Skeletal muscle cell (primary cell): ENCODE results near the gene CACFD1.

Source experiments
- DNase-seq: peaks from one replicate; pipeline ENCODE4 v3.0.0-alpha.2; 2010; ENCODE audit warnings: low read depth
- H3K4me3 ChIP-seq: 2 replicates; pipeline ENCODE4 v1.5.1; 2011; ENCODE audit warnings: low read depth, mild to moderate bottlenecking, control low read depth, low read length, moderate library complexity

CACFD1 gene

DNA sequence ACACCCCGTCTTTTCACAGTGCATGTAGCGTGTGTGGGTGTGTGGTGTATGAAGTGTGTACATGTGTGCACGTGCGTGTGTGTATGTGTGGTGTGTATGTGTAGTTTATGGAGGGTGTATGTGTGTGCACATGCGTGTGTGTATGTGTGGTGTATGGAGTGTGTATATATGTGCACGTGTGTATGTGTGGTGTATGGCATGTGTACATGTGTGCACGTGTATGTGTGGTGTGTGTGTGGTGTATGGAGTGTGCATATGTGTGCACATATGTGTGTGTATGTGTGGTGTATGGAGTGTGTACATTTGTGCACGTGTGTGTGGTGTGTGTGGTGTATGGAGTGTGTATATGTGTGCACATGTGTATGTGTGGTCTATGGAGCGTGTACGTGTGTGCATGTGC is 51.8 kb downstream of the CACFD1 start:
- no peak for DNase-seq
- H3K4me3 ChIP-seq: no peak overlapping the region

DNA sequence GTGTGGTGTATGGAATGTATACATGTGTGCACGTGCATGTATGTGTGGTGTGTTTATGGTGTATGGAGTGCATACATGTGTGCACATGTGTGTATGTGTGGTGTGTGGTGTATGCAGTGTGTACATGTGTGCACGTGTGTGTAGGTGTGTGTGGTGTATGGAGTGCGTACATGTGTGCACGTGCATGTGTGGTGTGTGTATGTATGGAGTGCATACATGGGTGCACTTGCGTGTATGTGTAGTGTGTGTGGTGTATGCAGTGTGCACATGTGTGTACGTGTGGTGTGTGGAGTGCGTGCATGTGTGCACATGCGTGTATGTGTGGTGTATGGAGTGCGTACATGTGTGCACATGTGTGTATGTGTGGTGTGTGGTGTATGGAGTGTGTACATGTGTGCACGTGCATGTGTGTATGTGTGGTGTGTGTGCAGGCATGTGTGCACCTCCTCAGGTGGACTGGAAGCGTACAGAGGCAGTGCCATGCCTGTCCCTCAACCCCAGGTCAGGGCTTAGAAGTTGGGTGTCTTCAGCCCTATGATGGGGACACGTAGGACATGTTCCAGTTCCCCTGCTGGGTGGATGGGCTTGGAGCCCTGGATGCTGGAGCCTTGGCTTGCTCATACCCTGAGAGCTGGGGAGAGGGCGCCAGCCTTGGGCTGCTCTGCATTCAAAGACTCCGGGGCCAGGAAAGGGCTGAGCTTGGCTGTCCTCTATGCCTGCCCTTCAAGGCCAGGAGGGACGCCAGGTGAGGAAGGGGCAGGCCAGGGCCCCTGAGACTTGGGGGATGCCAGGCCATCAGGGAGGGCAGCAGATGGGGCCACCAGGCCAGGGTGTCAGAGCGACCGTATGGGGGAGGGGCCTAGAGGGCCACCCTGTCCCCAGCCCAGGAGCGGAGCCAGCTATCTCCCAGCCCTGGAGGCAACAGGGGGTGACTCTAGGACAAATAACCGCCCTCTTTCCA is 52.8 kb downstream of the CACFD1 start:
- H3K4me3 ChIP-seq: no peak overlapping the region
- no peak for DNase-seq

DNA sequence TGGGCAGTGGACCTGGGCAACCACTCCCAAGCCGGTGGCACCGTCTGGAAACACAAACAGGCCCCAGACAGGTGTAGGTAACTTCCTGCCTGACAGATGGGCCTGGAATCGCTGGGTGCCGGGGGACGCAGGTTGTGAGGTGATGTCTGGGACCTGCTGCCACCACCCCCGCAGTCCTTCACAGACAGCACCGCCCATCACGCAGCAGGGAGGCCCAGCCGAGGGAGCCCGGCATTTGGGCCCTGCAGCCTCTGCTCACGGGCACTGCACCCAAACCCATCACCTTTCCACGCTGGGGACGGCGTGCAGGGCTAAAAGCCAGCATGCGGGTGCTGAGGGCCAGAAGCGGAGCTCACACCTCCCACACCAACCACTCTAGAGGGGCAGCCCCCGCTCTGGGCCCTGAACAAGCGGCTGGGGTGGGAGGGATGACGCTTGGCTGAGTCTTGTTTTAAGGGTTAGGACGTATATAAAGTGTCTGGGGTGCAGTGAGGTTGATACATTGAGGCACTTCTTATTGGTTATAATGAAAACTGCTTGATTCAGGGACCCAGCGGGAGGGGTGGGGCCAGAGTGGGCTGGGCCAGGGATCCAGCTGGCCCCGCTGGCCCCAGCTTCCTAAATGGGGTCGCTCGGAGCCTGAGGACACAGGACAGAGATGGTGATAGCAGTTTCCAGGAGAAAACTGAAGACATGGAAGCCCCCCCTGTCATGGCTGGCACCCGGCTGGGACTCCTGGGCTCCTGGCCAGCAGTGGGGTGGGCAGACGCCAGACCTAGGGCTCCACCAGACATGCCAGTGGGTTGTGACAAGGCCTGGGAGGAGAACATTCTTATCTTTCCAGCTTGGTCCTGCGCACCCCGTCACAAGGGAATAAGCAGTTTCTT is 53.7 kb downstream of the CACFD1 start:
- DNase-seq: no peak
- H3K4me3 ChIP-seq: no peak overlapping the region

DNA sequence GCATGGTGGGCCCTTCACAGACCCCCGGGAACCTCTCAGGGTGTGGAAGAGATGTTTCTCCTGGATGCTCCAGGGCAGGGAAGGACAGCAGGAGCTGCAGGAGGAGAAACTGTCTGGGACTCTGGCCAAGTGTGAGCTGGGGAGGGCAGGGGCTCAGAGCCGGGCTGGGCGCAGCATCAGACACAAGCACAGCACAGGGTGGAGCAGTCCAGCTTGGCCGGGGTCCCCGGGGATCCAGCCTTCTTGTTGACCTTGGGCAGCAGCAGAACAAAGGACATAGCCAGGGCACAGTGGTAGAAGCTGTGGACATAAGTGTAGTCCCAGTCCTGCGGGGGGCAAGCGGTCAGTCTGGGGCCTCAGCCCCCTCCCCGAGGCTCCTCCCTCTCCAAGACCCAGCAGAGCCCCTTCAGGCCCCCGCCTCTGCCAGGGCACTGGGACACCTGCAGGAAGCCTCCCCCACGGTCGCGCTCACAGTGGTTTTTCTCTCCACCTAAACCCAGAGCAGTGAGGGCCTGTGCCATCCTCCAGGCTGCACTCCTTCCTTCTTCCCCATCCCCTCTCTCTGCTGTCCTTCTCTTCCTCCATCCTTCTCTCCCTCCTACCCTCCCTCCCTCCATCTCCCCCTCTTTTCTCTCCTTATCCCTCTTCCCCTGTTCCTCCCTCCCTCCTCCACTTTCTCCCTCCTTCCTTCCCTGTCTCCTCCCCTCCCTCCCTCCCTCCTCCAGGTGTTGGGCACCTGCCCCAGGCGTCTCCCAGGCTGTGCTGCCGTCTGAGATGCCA is 54.9 kb downstream of the CACFD1 start:
- no peak overlapping the region for H3K4me3 ChIP-seq
- DNase-seq: no peak

DNA sequence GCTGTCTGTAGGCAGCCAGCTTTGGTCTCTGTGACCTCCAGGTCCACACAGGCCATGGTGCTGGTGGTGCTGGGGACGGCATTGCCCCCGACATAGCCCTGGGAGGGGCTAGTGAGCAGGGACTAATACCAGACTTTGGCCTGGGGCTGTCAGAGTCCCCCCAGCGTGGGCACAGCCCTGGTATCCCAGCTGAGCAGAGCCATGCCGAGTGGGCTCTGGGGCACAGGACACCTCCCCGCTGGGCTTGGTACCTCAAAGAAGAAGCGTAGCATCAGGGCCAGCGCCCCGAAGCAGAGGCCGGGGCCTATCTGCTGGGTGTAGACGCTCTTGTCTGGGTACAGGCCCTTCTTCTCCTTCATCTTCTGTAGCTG is 55.4 kb downstream of the CACFD1 start:
- no peak for DNase-seq
- no peak overlapping the region for H3K4me3 ChIP-seq

DNA sequence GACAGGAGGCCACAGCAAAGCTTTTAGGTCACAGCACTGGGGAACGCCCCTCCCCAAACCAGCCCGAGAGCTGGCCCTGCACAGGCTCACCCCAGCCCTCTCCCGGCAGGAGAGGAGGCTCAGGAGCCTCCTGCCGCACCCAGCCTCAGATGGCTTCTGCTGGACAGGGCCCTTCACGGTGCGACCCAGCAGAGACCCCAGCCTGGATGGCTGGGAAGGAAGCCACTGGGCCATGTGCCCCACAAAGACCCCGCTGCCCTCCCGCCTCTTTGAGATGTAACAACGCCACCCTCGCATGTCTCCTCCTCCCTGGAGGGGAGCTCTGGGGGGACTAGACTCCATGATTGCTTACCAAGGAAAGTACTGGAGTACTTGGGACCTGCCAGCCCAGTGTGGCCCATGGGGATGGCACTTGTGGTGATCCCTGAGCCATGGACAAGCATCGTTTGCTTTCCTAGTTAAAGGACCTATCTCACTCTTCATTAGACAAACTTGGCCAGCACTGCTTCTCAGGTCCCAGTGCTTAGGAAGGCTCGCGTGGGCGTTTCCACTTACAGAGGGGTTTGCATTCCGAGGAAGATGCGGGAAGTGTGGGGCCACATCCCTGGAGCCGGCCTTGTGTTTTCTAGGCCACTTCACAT is 56.0 kb downstream of the CACFD1 start:
- no peak overlapping the region for H3K4me3 ChIP-seq
- DNase-seq: no peak

DNA sequence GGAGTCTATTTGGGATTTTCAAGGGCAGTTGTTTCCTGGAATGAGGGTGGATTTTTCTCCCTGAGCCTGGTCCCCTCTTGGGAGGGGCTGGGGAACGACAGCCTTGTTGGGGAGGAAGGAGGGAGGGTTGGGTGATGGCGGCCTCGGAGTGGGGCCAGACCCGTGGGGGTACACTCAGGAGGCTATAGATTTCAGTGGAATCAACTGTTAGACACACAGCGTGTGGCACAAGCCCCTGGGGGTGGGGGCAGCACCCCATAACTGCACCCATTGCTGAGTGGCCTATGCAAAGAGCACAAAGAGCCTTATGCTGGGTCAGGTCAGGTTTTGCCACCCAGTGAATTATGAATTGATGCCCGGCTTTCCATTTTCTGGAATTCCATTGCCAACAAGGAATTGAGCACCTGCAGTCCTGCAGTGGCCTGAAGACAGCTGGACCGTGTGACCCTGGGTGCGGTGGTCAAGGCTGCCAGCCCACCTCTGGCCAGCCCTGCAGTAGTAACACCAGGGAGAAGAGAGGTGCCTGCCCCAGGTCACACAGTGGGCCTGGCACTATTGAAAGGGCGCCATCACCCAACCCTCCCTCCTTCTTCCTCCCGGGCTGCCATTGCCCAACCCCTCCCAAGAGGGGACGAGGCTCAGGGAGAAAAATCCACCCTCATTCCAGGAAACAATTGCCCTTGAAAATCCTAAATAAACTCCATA is 56.6 kb downstream of the CACFD1 start:
- no peak overlapping the region for H3K4me3 ChIP-seq
- DNase-seq: no peak

DNA sequence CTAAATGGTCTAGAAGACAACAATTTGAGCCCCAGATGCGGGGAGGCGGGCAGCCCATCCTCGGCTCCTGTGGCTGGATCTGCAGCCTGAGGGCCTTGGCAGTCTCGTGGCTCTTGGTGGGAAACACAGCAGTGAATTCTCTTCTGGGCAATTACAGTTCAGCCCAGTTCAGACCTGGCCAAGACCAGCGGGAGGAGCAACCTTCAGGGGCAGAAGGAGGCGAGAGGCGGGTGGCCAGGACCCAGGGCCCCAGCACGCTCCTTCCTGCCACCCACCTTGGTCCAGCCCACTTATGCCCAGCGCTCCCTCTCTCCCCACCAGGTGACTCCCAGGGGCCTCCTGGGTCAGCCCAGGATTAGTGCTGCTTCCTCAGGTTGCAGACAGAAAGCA is 57.2 kb downstream of the CACFD1 start:
- no peak for DNase-seq
- H3K4me3 ChIP-seq: no peak overlapping the region

DNA sequence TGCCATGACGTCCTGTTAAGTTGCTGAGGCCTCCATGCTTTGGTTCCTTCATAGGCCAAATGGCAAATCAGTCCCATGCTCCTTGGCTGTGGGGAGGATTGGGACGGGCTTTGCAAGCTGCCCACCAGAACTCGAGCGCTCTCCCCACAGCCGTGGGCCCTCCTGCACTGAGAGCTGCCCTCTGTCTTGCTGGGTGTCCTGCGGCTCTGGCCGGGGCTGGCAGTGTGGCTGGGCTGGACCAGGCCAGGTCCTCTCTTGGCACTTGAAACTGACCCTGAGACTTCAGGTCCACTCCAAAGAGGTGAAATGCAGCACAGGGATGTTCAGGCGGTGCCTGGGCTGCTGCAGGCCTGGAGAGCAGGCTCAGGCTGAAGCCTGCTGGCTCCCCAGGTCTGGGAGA is 57.9 kb downstream of the CACFD1 start:
- no peak for DNase-seq
- no peak overlapping the region for H3K4me3 ChIP-seq

DNA sequence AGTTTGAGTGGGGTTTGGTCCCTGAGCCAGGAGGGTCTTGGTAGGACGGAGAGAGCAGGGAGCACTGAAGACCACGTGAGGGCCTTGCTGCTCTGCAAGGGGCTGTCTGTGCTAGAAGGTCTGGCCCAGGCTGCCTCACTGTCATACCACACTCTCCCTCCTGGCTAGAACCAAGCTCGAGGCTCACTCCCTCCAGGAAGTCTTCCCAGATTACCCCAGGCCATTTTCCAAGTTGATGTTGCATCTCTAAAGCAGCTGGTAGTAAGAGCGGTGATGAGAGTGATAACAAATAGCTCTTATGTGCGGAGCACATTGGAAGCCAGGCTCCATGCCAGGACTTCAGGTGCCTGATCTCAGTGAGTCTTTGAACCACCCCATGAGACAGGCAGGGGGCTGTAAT is 58.4 kb downstream of the CACFD1 start:
- DNase-seq: no peak
- H3K4me3 ChIP-seq: no peak overlapping the region

DNA sequence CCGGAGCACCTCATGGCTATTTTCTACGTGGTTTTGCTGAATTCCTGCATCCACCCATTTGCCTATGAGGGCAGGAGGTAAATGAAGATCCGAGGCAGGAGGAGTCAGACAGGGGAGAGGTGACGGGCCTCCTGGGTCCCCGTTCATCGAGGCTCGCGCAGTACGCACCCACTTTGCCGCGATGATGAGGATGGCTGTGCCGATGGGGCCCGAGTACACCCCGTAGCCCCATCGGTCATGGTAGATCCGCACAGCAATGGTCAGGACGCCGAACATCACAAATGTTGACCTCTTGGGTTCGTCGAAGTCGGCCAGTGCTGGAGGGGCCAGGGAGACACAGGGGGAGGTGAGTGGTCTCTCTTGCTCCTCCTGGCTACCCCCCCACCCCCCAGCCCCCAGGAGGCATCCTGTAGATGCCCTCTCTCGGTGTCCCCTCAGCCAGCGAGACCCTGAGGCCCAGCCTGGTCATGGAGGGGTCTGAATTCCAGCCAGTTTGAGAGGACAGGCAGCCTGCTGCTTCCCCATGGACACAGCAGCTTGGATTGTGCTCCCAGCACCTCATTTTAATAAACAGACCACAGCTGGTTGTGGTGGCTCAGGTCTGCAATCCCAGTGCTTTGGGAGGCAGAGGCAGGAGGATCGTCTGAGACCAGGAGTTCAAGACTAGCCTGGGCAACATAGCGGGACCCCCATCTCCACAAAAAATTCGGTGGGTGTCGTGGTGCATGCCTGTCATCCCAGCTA is 59.1 kb downstream of the CACFD1 start:
- H3K4me3 ChIP-seq: no peak overlapping the region
- DNase-seq: no peak

DNA sequence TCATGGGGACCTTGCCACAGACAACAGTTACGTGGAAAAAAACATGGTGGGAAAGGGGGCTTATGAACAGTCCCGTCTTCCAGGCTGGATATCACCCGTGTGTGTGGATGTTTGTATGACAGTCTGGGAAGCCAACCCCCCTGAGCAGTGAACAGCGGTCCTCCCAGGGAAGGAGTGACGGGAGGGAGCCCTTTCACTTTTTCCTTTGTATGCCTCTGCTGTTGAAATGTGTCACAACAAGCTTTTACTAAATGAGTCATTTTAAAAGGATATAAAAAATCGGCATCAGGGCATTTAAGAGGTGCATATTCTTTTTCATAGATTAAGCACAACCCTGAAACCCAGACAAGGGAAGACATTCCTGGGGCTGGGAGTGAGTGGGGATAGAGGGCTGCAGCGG is 59.9 kb downstream of the CACFD1 start:
- no peak for DNase-seq
- H3K4me3 ChIP-seq: no peak overlapping the region

DNA sequence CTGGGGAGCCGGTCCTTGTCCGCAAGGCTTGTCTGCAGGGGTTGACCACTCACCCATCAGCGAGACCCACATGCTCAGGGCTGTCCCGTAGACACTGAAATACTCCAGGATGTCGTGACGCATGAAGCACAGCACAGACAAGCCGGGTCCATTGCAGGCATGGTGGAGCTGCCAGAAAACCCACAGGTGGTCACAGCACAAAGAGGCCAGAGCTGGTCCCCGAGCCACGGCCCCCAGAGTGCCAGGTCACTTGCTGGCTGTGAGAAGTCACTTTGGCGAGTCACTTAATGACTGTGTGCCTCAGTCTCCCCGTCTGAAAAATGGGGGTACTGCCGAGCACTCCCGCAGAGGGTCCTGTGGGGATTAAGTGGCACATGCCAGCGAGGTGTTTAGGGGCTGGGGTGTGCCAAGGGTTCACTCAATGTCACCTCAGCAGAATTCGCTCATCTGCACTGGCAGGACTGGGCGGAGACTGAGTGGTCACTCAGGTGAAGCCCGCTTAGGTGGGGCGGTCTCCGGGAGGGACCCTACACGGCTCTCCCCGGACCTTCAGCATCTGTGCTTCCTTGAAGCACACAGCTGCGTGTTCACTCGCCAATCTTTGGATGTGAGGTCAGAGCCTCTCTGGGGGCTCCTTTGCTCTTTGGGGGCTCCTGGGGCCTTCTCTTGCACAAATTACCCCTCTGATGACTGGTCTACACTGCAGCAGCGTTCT is 60.5 kb downstream of the CACFD1 start:
- no peak for DNase-seq
- H3K4me3 ChIP-seq: no peak overlapping the region
